ENCODE measurements around the gene BTNL3.
"Not testable (repeated sequence)": the region's sequence is repeated elsewhere in the genome, so short reads cannot be mapped to it uniquely, and the experiment has no call there.

BTNL3 gene, protein sequence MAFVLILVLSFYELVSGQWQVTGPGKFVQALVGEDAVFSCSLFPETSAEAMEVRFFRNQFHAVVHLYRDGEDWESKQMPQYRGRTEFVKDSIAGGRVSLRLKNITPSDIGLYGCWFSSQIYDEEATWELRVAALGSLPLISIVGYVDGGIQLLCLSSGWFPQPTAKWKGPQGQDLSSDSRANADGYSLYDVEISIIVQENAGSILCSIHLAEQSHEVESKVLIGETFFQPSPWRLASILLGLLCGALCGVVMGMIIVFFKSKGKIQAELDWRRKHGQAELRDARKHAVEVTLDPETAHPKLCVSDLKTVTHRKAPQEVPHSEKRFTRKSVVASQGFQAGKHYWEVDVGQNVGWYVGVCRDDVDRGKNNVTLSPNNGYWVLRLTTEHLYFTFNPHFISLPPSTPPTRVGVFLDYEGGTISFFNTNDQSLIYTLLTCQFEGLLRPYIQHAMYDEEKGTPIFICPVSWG

GRCh38 chr5:180988592-180988991 is at the start of gene BTNL3:
TSS of gene BTNL3 (plus strand) at chr5:180988846. CDS start at chr5:180989029, 183 bp downstream.
- no peak for DNase-seq

DNA sequence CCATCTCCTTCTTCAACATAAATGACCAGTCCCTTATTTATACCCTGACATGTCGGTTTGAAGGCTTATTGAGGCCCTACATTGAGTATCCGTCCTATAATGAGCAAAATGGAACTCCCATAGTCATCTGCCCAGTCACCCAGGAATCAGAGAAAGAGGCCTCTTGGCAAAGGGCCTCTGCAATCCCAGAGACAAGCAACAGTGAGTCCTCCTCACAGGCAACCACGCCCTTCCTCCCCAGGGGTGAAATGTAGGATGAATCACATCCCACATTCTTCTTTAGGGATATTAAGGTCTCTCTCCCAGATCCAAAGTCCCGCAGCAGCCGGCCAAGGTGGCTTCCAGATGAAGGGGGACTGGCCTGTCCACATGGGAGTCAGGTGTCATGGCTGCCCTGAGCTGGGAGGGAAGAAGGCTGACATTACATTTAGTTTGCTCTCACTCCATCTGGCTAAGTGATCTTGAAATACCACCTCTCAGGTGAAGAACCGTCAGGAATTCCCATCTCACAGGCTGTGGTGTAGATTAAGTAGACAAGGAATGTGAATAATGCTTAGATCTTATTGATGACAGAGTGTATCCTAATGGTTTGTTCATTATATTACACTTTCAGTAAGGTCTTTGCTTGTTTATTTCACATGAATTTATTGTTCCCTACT is 38.2 kb upstream of the BTNL3 start:
- no peak for DNase-seq

GRCh38 chr5:180959661-180960060 is 29.0 kb upstream of the BTNL3 start:
- DNase-seq: no peak

- no peak for DNase-seq
Observed at GRCh38 chr5:180960209-180960608, 28.4 kb upstream of the BTNL3 start.

DNA sequence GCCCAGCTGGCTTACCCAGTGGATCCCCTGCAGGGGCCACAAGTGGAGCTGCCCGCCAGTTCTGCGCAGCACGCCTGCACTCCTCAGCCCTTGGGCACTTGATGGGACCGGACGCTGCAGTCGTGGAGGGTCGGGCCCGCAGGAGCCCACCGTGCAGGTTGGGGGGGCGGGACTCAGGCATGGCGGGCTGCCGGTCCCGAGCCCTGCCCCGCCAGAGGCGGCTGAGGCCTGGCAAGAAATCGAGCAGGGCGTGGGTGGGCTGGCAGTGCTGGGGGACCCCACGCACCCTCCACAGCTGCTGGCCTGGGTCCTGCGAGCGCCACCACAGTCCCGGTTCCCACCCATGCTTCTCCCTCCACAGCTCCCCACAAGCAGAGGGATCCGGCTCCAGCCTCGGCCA is 19.2 kb upstream of the BTNL3 start:
- DNase-seq: no peak

GRCh38 chr5:180970336-180970735 is 18.3 kb upstream of the BTNL3 start:
- no peak for DNase-seq

GRCh38 chr5:180970875-180971274 is 17.8 kb upstream of the BTNL3 start:
- DNase-seq: no peak

GRCh38 chr5:180974612-180975315 is 13.9 kb upstream of the BTNL3 start:
- DNase-seq: no peak

DNA sequence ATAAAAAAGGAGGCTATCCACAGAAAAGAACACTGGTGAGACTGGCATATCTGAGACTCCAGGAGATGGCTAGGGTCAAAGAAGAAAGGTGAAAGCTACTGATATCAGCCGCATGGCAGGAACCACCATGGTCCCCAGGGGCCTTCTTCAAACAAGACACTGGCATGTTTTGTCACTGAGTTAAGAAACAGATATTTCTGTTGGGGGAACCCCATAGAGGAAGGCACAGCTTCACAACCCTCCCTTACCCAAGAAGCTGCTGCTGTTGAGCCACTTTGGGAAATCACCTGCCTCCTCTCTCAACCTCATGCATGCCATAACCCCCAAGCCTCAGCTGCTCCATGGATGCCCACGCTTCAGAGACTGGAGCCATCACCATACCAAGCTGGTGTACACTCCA is 13.3 kb upstream of the BTNL3 start:
- DNase-seq: no peak

DNA sequence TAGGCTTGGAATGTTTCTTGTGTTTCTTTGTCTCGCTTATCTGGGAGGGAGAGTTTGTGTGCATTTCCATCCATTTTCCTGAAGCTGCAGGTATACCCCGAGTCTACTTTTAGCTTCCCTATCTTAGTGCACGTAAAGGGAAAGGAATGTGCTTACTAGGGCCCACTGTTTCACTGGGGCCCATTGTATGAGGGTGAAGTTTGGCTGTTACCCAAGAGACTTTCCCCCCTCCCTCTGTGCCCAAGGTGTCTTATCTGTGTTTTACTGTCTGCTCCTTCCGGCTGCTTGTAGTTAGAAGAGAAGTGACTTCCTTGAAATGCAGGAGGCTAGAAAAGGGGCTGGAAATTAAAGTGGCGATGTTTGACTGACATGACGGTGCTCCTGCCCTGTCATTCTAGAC is 12.1 kb upstream of the BTNL3 start:
- no peak for DNase-seq

GRCh38 chr5:180977852-180978251 is 10.8 kb upstream of the BTNL3 start:
- no peak for DNase-seq

DNA sequence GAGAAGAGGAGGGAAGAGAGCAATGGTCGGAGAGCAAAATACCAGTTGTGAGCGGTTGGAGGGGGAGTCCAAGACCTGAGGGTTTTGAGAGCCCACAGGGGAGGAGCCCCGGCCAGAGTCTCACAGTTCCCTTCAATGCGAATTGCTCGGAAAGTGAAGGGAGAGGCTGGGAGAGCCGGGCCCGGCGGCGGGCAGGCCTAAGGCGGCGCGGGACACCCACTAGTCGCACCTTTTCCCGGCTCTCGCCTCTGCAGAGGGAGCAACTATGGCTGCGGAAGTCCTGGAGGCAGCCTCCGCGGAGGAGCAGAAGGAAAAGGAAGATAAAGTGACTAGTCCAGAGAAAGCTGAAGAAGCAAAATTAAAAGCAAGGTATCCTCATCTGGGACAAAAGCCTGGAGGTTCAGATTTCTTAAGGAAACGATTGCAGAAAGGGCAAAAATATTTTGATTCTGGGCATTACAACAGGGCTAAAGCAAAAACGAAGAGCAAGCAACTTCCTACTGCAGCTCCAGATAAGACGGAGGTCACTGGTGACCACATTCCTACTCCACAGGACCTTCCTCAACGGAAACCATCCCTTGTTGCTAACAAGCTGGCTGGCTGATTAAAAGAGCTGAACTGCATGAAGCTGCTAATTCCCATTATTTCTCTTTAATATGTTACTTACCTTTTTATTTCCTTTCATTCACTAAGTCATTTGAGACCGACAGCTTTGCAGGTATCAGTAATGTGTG is 6.5 kb upstream of the BTNL3 start:
- no peak for DNase-seq

DNA sequence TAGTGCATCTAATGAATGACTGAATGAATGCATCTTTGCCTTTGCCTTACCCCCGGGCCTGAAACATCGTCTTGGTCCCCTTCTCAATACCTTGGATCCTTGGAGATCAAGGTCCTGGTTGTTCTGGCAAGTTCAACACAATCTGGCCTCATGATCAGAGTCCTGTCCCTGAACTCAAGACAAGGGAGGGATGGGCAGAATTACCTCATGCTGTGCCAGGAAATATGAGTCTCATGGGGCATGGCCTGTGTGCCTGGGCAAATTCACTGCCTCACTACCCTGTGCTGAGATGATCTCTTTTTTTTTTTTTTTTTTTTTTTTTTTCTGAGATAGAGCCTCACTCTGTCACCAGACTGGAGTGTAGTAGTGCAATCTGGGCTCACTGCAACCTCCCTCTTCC is 630 bp upstream of the BTNL3 start:
- no peak for DNase-seq

- DNase-seq: no peak
Observed at GRCh38 chr5:180990086-180990881, 1.6 kb downstream of the BTNL3 start.

- no peak for DNase-seq
Observed at GRCh38 chr5:180990882-180991242, 2.2 kb downstream of the BTNL3 start.

GRCh38 chr5:181001947-181002346 is 13.3 kb downstream of the BTNL3 start:
- no peak for DNase-seq

DNA sequence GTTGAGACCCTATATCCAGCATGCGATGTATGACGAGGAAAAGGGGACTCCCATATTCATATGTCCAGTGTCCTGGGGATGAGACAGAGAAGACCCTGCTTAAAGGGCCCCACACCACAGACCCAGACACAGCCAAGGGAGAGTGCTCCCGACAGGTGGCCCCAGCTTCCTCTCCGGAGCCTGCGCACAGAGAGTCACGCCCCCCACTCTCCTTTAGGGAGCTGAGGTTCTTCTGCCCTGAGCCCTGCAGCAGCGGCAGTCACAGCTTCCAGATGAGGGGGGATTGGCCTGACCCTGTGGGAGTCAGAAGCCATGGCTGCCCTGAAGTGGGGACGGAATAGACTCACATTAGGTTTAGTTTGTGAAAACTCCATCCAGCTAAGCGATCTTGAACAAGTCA is 17.1 kb downstream of the BTNL3 start:
- no peak for DNase-seq

- DNase-seq: no peak
Observed at GRCh38 chr5:181008136-181008535, 19.5 kb downstream of the BTNL3 start.

DNA sequence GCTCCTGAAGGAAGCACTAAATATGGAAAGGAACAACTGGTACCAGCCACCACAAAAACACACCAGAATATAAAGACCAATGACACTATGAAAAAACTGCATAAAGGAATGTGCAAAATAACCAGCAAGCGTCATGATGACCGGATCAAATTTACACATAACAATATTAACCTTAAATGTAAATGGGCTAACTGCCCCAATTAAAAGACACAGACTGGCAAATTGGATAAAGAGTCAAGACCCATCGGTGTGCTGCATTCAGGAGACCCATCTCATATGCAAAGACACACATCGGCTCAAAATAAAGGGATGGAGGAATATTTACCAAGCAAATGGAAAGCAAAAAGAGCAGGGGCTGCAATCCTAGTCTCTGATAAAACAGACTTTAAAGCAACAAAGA is 21.4 kb downstream of the BTNL3 start:
- DNase-seq: not testable (repeated sequence)

DNA sequence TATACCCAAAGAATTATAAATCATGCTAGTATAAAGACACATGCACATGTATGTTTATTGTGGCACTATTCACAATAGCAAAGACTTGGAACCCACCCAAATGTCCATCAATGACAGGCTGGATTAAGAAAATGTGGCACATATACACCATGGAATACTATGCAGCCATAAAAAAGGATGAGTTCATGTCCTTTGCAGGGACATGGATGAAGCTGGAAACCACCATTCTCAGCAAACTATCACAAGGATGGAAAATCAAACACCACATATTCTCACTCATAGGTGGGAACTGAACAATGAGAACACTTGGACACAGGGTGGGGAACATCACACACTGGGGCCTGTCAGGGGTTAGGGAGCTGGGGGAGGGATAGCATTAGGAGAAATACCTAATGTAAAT is 26.0 kb downstream of the BTNL3 start:
- not testable (repeated sequence) for DNase-seq

DNA sequence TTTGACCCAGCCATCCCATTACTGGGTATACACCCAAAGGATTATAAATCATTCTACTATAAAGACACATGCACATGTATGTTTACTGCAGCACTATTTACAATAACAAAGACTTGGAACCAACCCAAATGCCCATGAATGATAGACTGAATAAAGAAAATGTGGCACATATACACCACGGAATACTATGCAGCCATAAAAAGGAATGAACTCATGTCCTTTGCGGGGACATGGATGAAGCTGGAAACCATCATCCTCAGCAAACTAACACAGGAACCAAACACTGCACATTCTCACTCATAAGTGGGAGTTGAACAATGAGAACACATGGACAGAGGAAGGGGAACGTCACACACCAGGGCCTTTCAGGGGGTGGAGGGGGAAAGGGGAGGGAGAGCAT is 28.8 kb downstream of the BTNL3 start:
- not testable (repeated sequence) for DNase-seq

- no peak for DNase-seq
Observed at GRCh38 chr5:181020688-181021087, 32.0 kb downstream of the BTNL3 start.

Data from midbrain (tissue), 1 donor.